CD4-positive, alpha-beta T cell treated with Interleukin-2 at 100 ng/mL for 4 hours (primary cell): Measurements from ENCODE around the gene SKIDA1.

Experiments
- DNase-seq: peaks from one replicate; pipeline ENCODE4 v3.0.0-alpha.2; 2020; ENCODE audit warnings: low spot score

Gene SKIDA1

DNA sequence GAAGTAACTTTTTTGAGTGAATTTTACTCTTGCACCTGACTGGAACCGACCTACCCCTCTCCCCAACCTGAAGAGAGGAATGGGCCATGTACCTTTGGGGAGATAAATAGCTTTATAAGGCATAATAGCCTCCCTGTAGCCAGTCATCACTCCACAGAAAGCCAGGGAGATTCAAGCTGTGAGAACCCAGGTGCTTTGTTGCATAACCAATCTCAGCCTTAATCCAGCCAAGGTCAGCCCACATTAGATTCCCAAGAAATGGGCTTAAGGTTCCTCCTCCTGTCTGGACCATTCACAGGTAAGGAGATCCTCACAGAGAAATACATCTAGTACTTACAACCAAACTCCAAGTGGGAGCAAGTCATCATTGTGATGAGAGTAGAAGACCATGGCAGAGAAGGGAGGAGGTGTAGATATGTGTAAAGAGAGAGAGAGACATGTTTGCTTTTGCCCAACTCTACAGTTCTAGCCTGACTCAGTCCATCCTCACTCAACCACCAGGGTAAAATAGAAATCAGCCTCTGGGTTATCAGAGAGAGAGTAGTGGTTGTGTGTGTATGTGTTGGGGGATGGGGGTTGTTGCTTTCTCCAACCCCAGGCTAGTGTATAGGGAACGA, 23.6 kb downstream of the SKIDA1 start:
- DNase-seq: no peak

DNA sequence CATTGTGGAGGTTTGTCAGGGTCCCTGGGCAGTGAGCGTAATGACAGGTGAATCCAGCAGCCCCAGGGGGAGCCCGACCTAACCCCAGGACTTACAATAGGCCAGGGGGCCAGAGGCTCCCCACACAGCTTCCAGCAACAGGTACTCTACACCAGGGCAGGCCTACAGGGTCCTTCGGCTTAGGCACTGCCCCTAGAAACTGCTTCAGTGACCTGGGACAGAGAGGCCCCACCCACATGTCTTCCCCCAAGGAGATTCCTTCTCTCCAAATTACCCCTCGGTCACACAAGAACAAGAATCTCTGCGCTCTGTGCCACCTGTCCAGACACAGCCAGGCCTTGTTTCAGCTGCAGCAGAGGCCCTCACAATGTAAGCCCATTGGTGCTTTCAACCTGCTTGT, 24.4 kb downstream of the SKIDA1 start:
- DNase-seq: no peak

- no peak for DNase-seq
Observed at GRCh38 chr10:21500578-21500910, 24.9 kb downstream of the SKIDA1 start.

DNA sequence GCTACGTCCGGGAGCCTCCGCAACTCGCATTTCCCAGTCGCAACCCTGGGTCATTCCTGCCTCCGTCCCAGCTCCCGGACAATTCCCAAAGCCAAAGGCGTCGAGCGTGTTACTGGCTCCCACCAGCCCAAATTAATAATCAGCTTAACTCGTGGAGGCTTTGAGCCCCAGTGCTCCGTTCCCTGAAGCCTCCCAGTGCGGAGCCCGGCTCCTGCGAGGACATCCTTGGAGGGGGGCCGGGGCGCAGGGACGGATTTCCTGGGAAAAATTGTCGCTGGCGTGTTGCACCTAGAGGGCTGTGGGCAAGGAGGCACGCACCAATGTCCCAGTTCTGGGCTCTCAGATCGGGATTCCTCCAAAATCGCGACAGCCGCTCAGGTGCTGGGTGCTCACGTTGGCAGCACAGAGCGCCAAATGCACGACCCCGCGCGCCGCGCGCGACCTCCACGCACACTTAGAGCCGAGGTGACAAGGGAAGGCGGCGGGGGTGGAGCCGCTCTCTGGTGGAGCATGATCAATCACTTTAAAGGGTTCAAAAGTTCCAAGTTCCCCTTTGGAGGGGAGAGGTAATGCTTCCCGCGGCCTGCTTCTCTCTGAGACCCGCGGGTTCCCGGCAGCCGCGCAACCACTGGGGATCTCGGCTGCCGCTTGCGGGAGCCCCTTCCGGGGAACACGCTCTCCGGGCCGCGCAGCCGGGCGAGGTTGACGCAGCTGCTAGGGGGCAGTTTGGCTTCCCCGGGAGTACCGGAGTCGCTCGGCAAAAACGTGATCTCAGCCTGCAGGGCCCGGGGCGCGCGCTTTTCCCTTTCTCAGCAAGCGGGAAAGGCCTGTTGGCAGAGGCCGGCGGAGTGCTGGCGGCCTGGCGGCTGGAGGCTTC, 25.5 kb downstream of the SKIDA1 start:
- DNase-seq: no peak

DNA sequence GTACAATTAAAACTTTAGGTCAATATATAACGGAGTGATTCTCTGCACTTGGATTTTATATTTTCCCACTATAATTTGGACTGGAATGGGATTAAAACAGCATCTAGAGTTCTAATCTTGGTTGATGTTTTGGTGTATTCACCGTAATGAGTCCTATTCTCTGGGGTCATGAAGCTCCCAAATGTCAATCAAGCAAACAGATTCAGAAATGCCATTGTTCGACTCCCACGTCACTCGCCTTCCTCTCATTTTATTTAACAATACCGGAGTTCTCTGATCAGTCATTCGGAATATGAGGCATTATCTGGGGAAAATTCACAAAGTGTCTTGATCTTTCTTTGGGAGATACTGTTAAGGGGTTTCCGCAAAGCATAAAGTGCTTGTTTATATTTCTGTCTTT, 26.5 kb downstream of the SKIDA1 start:
- DNase-seq: no peak

DNA sequence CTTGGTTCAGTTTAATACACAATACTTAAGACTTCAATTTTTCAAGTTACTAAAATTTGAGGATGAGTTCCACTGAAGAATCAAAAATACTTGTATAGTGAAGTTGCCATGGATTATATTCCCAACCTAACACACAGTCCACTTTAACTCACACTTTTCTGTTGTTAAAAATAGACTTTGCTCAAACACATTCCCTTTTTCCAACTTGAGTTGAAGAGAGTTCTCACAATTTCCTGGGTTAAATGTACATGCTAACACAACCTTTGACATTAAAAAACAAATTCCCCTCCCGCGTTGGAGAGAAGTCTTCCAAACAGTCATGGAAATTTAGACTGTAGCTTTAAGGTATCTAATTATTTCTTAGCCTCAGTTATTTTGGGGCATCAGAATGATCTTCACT, 27.1 kb downstream of the SKIDA1 start:
- no peak for DNase-seq

DNA sequence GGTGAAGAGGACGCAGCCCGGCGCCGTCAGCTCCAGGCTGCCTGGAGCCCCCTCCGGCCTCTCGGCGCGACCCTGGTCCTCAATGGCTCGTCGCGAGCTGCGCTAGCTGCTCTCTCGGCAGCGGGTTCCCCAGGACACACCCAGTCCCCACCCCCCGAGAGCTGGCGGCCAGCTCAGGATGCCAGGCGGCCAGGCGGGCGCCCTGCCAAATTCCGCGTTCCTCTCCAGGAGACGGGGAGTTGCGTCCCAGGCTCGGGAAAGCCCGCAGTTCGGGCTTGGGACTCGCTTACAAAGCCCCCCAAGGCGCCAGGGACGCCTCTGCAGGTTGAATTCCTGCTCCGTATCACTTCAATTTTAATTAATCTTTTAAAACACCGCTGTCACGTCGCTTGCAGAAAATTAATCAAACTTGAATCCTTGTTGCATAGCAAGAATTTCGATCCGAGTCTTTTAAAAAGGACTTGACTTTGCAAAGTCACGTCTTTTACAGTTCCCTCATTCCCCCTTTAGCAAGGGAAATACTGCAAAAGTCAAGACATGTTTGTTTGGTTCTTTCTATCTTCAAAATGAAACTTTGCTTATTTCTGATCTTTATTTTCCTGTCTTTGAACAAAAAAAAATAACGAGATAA, 28.2 kb downstream of the SKIDA1 start:
- no peak for DNase-seq

- DNase-seq: peak; percentile 51
Observed at GRCh38 chr10:21496343-21497176, 28.9 kb downstream of the SKIDA1 start.

DNA sequence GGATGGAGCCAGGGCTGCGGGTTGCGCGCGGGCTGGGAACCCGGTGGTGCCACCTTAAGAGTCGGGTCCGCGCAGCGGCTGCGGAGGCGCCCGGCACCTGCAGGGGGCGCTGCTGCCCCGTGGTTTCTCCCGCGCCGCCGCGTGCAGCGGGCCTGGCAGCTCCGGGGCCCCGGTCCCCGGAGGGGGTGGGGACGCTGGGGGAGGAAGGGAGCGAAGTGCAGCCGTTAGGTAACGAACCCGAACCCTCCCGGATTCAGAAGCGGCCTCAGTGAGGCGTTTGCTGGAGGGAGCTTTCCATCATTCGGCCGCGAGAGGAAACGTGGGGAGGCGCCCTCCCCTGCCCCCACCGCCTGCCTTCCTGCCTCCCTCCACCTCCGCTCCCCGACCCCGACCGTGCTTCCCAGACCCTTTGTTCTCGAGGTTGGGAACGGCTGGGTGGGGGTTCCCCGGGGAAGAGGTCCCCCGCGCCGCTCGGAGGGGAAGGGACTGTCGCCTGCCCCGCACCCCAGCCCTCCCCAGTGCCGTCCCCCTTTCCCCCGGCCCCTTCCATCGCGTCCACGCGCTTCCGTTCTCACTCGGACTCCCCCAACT, 29.6 kb downstream of the SKIDA1 start:
- peak; percentile 87 for DNase-seq

DNA sequence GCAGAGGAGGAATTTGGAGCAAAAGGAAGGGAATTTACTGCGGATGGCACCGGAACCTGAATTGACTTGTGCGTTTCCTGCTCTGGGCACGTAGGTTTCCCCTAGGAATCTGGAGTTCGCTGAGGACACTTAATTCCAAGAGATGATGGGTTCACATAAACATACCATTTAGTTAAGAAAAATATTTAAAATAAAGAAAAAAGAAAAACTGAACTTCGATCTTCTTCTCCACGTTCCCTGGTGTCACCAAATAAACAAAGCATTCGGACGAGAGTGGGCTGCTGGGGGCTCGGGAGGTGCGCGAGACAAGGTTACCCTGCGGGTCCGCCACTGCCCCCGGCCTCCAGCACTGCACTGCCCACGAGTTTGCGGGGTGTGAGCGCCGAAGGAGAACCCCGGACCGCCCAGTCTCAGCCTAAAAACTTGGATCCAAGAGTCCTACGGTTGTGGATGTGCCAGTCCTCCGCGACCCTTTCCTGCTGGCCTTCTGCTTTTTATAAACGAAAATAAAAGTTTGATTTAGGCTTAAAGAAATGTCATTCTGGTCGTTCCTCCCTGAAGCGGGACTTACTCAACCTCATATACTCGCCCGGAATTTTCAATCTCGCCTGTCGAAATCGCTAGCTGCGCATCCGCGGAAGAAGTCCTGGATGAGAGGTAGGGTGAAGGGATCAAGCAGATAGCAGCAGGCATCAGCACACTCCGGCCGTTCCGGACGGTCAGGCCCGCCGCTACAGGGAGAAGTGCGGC, 30.3 kb downstream of the SKIDA1 start:
- no peak for DNase-seq

DNA sequence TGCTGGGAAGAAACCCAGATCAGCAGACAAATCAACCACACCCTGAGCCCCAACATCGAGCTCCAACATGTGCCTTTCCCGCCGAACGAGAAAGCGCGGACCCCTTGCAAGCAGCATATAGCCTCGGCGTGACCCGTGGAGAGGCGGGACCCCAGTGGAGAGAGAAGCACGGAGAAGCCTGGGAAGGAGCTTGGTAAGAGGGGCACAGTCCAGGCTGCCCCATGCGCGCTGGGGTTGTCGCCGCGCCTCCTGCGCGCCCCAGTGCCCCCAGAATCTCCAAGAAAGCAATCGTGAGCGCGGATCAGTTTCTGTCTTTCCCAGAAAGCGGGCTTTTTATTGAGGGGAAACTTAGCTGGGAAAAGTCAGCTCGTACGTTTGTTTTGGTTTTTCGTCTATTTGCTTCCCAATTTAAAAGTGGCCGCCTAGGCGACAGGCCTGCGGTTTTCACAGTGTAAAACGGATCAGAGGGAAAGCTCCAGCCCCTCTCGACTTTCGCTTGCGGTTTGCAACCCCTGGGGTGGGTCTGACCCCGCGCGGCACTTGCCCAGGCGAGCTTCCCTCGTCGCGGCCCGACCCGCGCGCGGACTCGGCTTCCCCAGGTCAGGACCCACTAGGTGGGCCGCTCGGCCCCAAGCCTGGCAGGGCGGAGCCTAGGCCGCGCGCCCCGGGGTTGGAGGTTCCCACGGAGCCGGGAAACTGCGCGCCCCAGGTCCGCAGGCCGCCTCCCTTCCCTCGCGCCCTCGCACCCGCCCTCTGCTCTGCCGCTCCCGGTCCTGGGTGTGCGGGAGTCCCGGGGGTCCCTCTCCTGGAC, 31.1 kb downstream of the SKIDA1 start:
- no peak for DNase-seq

GRCh38 chr10:21493784-21494183, 31.7 kb downstream of the SKIDA1 start:
- no peak for DNase-seq

DNA sequence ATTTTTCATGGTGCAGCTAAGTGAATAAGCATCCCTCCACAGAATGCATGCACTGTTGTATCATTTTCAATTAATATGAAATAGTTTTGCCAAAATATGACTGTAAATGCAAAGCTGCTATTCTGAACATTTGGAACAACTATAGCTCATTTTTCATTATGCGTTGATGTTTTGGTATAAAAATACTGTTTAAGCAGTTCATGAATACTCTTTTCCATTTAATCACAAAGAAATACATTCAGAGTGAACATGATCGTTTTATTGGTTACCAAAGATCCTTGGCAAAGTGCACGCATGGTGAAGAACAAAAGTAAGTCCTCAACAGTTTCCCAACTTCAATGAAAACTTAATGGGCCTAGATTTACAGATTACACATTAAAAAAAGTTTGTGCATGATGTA, 33.1 kb downstream of the SKIDA1 start:
- no peak for DNase-seq

- DNase-seq: no peak
Observed at GRCh38 chr10:21490711-21491105, 34.8 kb downstream of the SKIDA1 start.

- no peak for DNase-seq
Observed at GRCh38 chr10:21490028-21490710, 35.3 kb downstream of the SKIDA1 start.

GRCh38 chr10:21488957-21489446, 36.5 kb downstream of the SKIDA1 start:
- DNase-seq: no peak

DNA sequence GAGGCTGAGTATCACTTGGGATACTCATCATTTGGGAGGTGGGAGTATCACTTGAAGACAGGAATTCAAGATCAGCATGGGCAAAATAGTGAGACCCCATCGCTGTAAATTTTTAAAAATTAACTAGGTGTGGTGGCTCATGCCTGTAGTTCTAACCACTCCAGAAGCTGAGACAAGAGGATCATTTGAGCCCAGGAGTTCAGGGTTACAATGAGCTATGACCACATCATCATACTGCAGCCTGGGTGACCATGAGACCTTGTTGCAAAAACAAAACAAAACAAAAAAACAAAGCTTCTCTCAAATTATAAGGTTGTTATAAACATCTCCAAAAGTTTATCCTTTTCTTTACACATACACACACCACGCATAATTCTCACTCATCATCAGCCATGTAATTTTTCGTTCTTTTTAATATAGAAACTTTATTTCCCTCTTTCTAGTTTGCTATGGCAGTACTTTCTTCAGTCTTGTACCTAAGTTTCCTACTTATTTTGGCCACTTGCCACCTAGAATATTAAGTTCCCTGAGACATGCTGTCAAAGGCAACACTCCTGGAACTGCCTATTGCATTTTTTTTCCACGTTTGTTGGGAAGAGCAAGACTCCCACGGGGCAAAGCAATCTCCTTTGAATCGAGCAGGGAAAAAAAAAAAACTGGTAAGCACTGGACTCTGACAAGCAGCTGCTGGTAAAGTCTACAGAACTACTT, 37.1 kb downstream of the SKIDA1 start:
- no peak for DNase-seq

DNA sequence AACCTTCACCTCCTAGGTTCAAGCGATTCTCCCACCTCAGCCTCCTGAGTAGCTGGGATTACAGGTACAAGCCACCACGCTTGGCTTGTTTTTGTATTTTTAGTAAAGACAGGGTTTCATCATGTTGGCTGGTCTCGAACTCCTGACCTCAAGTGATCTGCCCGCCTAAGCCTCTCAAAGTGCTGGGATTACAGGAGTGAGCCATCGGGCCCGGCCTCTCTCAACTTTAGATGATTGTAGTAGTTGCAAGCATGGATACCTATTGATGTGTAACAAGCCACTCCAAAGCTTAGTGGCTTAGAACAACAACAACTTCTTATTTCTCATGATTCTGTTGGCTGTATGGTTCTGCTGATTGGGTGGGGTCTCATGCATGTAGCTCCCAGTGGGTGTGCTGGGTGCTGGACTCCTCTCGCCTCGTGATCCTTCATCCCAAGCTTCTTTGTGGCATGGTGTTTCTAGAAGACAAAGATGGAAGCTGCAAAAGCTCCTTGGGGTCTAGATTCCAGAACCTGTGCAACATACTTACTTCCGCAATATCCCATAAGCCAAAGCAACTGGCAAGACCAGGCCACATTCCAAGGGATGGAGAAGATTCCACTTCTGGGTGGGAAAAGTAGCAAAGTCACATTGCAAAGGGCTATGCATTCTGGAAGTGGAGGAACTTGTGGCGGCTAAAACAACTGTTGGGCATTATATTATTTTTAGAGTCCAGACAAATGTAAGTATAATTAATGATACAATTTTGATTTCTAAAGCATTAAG, 37.9 kb downstream of the SKIDA1 start:
- no peak for DNase-seq
